Astrocyte (in vitro differentiated cells and primary cell): ENCODE data around the gene RAB31.

Experiments
- EZH2 ChIP-seq: IDR thresholded peaks from 2 replicates; pipeline ENCODE4 v1.6.1; 2012; ENCODE audit warnings: mild to moderate bottlenecking, low read length, inconsistent platforms; ENCODE audit not compliant: insufficient read depth
- TF ChIP-seq, protein P1 (sequence below): IDR thresholded peaks from 2 replicates; pipeline ENCODE4 v1.5.1; 2011; ENCODE audit warnings: low read depth, mild to moderate bottlenecking, inconsistent platforms, low read length, moderate library complexity; ENCODE audit not compliant: insufficient read depth

DNA sequence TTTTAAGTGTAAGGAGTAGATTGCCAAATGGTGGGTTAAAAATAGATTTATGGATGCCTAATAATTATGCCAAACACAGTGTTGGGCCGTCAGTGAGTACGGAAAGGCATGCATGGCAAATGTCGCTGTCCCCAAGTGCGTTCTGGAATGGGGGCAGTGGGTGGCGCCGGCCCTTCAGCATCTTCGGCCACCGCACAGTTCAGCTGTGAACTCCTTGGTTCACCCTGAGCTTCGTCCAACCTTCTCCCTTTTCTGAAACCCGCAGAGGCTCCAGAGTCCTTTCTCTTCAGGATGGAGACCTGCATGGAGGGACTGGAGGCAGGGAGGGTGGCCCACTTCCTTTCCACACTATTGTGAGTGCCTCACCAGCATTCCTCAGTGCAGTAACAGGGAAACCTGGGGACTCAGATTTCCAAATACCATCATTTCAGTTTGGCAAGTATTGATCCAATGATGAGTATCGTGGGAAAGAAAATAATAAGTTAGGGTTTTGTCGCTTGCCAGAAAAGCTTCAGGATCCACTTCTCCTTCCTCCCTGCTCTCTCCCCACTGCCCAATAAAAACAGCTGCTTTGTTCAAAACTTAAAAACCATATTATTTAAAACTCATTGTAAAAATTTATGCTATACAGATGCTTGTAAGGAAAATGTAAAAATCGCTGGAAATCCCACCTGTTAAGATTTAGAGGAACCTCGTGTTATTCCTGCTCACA is 103.0 kb downstream of the RAB31 start:
- TF ChIP-seq, protein P1, sequence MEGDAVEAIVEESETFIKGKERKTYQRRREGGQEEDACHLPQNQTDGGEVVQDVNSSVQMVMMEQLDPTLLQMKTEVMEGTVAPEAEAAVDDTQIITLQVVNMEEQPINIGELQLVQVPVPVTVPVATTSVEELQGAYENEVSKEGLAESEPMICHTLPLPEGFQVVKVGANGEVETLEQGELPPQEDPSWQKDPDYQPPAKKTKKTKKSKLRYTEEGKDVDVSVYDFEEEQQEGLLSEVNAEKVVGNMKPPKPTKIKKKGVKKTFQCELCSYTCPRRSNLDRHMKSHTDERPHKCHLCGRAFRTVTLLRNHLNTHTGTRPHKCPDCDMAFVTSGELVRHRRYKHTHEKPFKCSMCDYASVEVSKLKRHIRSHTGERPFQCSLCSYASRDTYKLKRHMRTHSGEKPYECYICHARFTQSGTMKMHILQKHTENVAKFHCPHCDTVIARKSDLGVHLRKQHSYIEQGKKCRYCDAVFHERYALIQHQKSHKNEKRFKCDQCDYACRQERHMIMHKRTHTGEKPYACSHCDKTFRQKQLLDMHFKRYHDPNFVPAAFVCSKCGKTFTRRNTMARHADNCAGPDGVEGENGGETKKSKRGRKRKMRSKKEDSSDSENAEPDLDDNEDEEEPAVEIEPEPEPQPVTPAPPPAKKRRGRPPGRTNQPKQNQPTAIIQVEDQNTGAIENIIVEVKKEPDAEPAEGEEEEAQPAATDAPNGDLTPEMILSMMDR: no peak
- TF ChIP-seq EZH2: no peak
